VCaP (cell line): Measurements from ENCODE around the gene CCDC51.
A peak's percentile ranks its signal among the peaks of the same experiment; 100 is the strongest.
"Not testable (repeated sequence)": the region's sequence is repeated elsewhere in the genome, so short reads cannot be mapped to it uniquely, and the experiment has no call there.

Source experiments
- H3K27ac ChIP-seq: fragments of 450-650 bp; 2 replicates; pipeline ENCODE4 v1.5.1; 2017
- CTCF ChIP-seq: fragments of 450-650 bp; conservative IDR thresholded peaks from 2 replicates; pipeline ENCODE4 v1.5.1; 2017; ENCODE audit warnings: mild to moderate bottlenecking, moderate library complexity

Gene CCDC51

GRCh38 chr3:48463703-48464102, 23.8 kb upstream of the CCDC51 start:
- peak overlapping the region; percentile 100 for H3K27ac ChIP-seq
- TF ChIP-seq CTCF: no peak

- not testable (repeated sequence) for H3K27ac ChIP-seq
These were observed 21.8 kb upstream of the CCDC51 start for GRCh38 chr3:48461767-48462166.

- no peak for TF ChIP-seq CTCF
- H3K27ac ChIP-seq: no peak overlapping the region
These were observed 20.6 kb upstream of the CCDC51 start for GRCh38 chr3:48460517-48460902.

GRCh38 chr3:48459773-48460516, 20.0 kb upstream of the CCDC51 start:
- H3K27ac ChIP-seq: no peak overlapping the region
- TF ChIP-seq CTCF: no peak

- no peak overlapping the region for H3K27ac ChIP-seq
- TF ChIP-seq CTCF: no peak
These were observed 19.4 kb upstream of the CCDC51 start for GRCh38 chr3:48459331-48459730.

- TF ChIP-seq CTCF: no peak
- H3K27ac ChIP-seq: no peak overlapping the region
These were observed 16.5 kb upstream of the CCDC51 start for GRCh38 chr3:48456456-48456855.

GRCh38 chr3:48451270-48451669, 11.4 kb upstream of the CCDC51 start:
- no peak overlapping the region for H3K27ac ChIP-seq
- TF ChIP-seq CTCF: no peak

- TF ChIP-seq CTCF: no peak
- peak within 1 kb of the TSS; percentile 89 for H3K27ac ChIP-seq
These were observed 6.7 kb upstream of the CCDC51 start, which contains the start of gene ATRIP for GRCh38 chr3:48446425-48447193. Gene ATRIP, plus strand, starts transcription at chr3:48446737. Its CDS starts 109 bp downstream, at chr3:48446846.
